Smooth muscle cell (in vitro differentiated cells): ENCODE data around the gene FBXL7. TPM values are rescaled to one million over a fixed set of nuclear protein-coding genes. Genes with fewer than 3 reads are reported as not detected.

ENCODE experiments used
- DNase-seq: peaks from one replicate; lab custom pipeline; 2025; ENCODE audit not compliant: unreplicated experiment; lab: John Stamatoyannopoulos, UW
- H2AFZ ChIP-seq: fragments of 200-600 bp; sonication (generic); 2 replicates; pipeline ENCODE4 v1.6.0; 2016; ENCODE audit warnings: antibody characterized with exemption, low read depth, mild to moderate bottlenecking
- H3F3A ChIP-seq: fragments of 200-600 bp; sonication (generic); 2 replicates; pipeline ENCODE4 v1.6.0; 2017; ENCODE audit warnings: antibody characterized with exemption, low read depth
- H3K27ac ChIP-seq: fragments of 200-600 bp; sonication (generic); 2 replicates; pipeline ENCODE4 v1.5.1; 2016; ENCODE audit warnings: low read depth, mild to moderate bottlenecking
- H3K27me3 ChIP-seq: fragments of 200-600 bp; sonication (generic); 2 replicates; pipeline ENCODE4 v1.6.1; 2016; ENCODE audit warnings: low read depth, mild to moderate bottlenecking
- H3K36me3 ChIP-seq: fragments of 200-600 bp; sonication (generic); 2 replicates; pipeline ENCODE4 v1.5.1; 2016; ENCODE audit warnings: low read depth
- H3K4me1 ChIP-seq: fragments of 200-600 bp; sonication (generic); 2 replicates; pipeline ENCODE4 v1.5.1; 2016; ENCODE audit warnings: low read depth
- H3K4me2 ChIP-seq: fragments of 200-600 bp; sonication (generic); 2 replicates; pipeline ENCODE4 v1.6.0; 2016; ENCODE audit warnings: mild to moderate bottlenecking
- H3K4me3 ChIP-seq: fragments of 200-600 bp; sonication (generic); 2 replicates; pipeline ENCODE4 v1.5.1; 2016; ENCODE audit warnings: mild to moderate bottlenecking
- H3K79me2 ChIP-seq: fragments of 200-600 bp; sonication (generic); 2 replicates; pipeline ENCODE4 v1.6.0; 2016; ENCODE audit warnings: low read depth, mild to moderate bottlenecking
- H3K9ac ChIP-seq: fragments of 200-600 bp; sonication (generic); 2 replicates; pipeline ENCODE4 v1.6.0; 2016; ENCODE audit warnings: low read depth
- H3K9me3 ChIP-seq: fragments of 200-600 bp; sonication (generic); replicated peaks from 2 replicates; pipeline ENCODE4 v1.5.1; 2016; ENCODE audit warnings: low read depth
- H4K20me1 ChIP-seq: fragments of 200-600 bp; sonication (generic); 2 replicates; pipeline ENCODE4 v1.6.0; 2016; ENCODE audit warnings: low read depth
- CTCF ChIP-seq: fragments of 200-600 bp; sonication (generic); IDR thresholded peaks from 2 replicates; pipeline ENCODE4 v1.5.1; 2017; ENCODE audit warnings: borderline replicate concordance, mild to moderate bottlenecking, antibody characterized with exemption; ENCODE audit not compliant: insufficient read depth, poor library complexity, severe bottlenecking
- WGBS: methylation state at CpG from one replicate; pipeline ENCODE4 v1.1.7; 2016; ENCODE audit warnings: low lambda C conversion rate; 5-methylcytosine and 5-hydroxymethylcytosine counted together
- polyA plus RNA-seq: library from polyadenylated mRNA; unstranded; fragments of >200 nt; fragmentation: Nextera tagmentation; extraction: Ambion mirVana; gene quantifications from 2 replicates; pipeline ENCODE4 v1.2.1, GENCODE V29; 2016
- total RNA-seq: library from RNA; depleted of rRNA; stranded (reverse); fragments of >200 nt; gene quantifications from 2 replicates; pipeline ENCODE4 v1.2.3, GENCODE V29; 2014

The FBXL7 gene
- total and polyA plus RNA-seq, 2 experiments from 2014 or later, result 20.2 to 21.0 TPM

DNA sequence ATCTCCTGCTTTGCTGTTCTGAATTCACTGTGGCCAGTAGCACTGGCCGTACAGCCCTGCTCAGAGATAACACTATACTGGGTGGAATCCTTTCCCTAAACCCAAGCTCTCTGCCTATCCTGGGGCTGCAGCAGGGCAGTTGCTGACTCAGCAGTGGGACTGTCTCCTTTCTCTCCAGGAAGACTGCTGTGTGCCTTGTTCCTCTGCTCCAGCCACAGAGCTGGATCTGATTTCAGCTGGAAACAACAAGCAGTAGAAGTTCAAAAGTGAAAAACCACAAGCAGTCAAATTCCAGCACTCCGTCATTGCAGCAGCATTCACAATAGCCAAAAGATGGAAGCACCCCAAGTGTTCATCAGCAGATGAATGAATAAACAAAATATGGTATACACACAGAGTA, 105.0 kb downstream of the FBXL7 start:
- TF ChIP-seq CTCF, result no peak
- Histone ChIP-seq H3K4me1 (no peaks in the 10 kb centered on the region), H3K9me3 (no peaks in the 10 kb centered on the region), H3K4me2 (no peak overlapping the region), H4K20me1 (peaks cover 87% of the 10 kb centered on the region), H3F3A (no peaks in the 10 kb centered on the region), H3K9ac (no peak overlapping the region), H3K79me2 (peaks cover 7% of the 10 kb centered on the region), H3K36me3 (no peaks in the 10 kb centered on the region), H3K27me3 (no peaks in the 10 kb centered on the region), H3K27ac (no peak overlapping the region), H2AFZ (no peak overlapping the region), H3K4me3 (no peak overlapping the region)
- no peak for DNase-seq
- WGBS, result 50% methylated on average over 2 of the region's 2 CpGs

- H3K36me3 ChIP-seq, result no peaks in the 10 kb centered on the region
- no peaks in the 10 kb centered on the region for H3K4me1 ChIP-seq
- 95% methylated on average over 8 of the region's 8 CpGs for WGBS
Measured at GRCh38 chr5:15606197-15606596, 106.2 kb downstream of the FBXL7 start.

GRCh38 chr5:15607076-15607475, 107.1 kb downstream of the FBXL7 start:
- no peak for DNase-seq
- Histone ChIP-seq H3K9me3 (no peaks in the 10 kb centered on the region), H3K27ac (no peak overlapping the region), H3K4me2 (no peak overlapping the region), H3K36me3 (no peaks in the 10 kb centered on the region), H3K4me3 (no peak overlapping the region), H3K4me1 (no peaks in the 10 kb centered on the region), H3F3A (no peaks in the 10 kb centered on the region), H3K9ac (no peak overlapping the region), H3K79me2 (peaks cover 1% of the 10 kb centered on the region), H4K20me1 (peaks cover 85% of the 10 kb centered on the region), H2AFZ (no peak overlapping the region), H3K27me3 (no peaks in the 10 kb centered on the region)
- 91% methylated on average over 2 of the region's 2 CpGs for WGBS
- TF ChIP-seq CTCF, result no peak

More at GRCh38 chr5:15606197-15606596, 106.2 kb downstream of the FBXL7 start:
- no peak for TF ChIP-seq CTCF
- Histone ChIP-seq H3K27me3 (no peaks in the 10 kb centered on the region), H3K79me2 (peaks cover 7% of the 10 kb centered on the region), H4K20me1 (peaks cover 86% of the 10 kb centered on the region), H3K27ac (no peak overlapping the region), H3F3A (no peaks in the 10 kb centered on the region), H3K9ac (no peak overlapping the region), H3K4me2 (no peak overlapping the region), H3K9me3 (no peaks in the 10 kb centered on the region), H3K4me3 (no peak overlapping the region), H2AFZ (no peak overlapping the region)
- no peak for DNase-seq

- no peak for DNase-seq
- Histone ChIP-seq H3K27me3 (no peaks in the 10 kb centered on the region), H3K4me3 (no peak overlapping the region), H3K36me3 (no peaks in the 10 kb centered on the region), H3K9me3 (no peaks in the 10 kb centered on the region), H3K4me1 (no peaks in the 10 kb centered on the region), H3K9ac (no peak overlapping the region), H3K4me2 (no peak overlapping the region), H3K27ac (no peak overlapping the region), H2AFZ (no peak overlapping the region), H3F3A (no peaks in the 10 kb centered on the region), H3K79me2 (peaks cover 9% of the 10 kb centered on the region), H4K20me1 (peaks cover 88% of the 10 kb centered on the region)
- WGBS, result 91% methylated on average over 3 of the region's 3 CpGs
- no peak for TF ChIP-seq CTCF
Measured at GRCh38 chr5:15609076-15609725, 109.2 kb downstream of the FBXL7 start.
